ENCODE results near the gene ST7L. TPM values are rescaled to one million over a fixed set of nuclear protein-coding genes. Genes with fewer than 3 reads are reported as not detected.

ST7L gene
- total and polyA plus RNA-seq, 8 donors = 9.0 to 16.9 (median 11.2) TPM

DNA sequence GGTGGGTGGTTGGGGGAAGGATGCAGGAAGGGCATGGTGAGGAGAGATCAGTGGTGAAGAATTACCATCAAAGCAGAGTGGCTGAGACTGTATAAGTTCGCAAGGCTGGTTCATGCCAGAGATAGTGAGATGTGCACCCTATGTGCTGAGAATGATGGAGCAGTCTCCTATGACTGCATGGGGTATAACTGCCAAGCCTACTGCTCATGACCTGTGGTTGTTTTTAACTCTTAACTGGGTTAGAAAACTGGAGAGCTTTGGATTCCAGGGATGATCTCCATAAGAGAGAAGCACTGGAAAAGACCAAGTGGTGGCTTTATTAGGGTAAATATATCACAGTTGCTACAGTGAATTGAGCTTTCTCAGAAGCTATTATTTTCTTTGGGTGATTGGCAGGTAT is 94.0 kb downstream of the ST7L start:
- peaks cover 0 to 6% (median 0%) of the 10 kb centered on the region in 3 donors for H3K36me3 ChIP-seq
- H3K27me3 ChIP-seq = no peaks in the 10 kb centered on the region
- WGBS, 2 donors = 94 to 95% methylated on average over 1 of the region's 1 CpG
- FAIRE-seq = no peak
- ATAC-seq = no peak
- no peak for DNase-seq
- TF ChIP-seq, protein P1, sequence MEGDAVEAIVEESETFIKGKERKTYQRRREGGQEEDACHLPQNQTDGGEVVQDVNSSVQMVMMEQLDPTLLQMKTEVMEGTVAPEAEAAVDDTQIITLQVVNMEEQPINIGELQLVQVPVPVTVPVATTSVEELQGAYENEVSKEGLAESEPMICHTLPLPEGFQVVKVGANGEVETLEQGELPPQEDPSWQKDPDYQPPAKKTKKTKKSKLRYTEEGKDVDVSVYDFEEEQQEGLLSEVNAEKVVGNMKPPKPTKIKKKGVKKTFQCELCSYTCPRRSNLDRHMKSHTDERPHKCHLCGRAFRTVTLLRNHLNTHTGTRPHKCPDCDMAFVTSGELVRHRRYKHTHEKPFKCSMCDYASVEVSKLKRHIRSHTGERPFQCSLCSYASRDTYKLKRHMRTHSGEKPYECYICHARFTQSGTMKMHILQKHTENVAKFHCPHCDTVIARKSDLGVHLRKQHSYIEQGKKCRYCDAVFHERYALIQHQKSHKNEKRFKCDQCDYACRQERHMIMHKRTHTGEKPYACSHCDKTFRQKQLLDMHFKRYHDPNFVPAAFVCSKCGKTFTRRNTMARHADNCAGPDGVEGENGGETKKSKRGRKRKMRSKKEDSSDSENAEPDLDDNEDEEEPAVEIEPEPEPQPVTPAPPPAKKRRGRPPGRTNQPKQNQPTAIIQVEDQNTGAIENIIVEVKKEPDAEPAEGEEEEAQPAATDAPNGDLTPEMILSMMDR (IDR thresholded peaks at IDR 0.05) = no peak
- H3K4me1 ChIP-seq = no peaks in the 10 kb centered on the region
- intact Hi-C loops (cut with DNase I) = no loop called here
- H3K9me3 ChIP-seq = no peaks in the 10 kb centered on the region
- no peak overlapping the region for H3K27ac ChIP-seq
- no peak overlapping the region for H3K4me3 ChIP-seq

DNA sequence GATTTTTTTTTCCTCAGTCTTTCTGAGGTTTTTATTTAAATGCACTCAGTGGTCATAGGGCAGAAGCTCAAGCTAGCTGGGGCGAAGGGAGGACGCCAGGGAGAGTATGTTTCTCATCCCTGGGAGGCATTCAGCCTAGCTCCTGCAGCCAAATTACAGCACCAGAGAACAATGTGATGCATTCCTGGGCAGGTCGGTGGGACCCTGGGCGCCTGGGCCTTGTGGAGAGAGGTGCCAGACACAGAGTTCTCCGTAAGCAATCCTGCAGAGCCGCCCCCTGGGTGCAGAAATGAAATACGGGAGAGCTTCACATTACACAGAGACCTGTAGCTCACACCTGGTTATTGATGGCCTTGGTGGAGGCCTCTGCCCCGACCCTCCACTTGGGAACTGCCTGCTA is 94.7 kb downstream of the ST7L start:
- TF ChIP-seq, protein P1 (IDR thresholded peaks at IDR 0.05) = no peak
- Histone ChIP-seq H3K4me1 (no peaks in the 10 kb centered on the region), H3K27me3 (no peaks in the 10 kb centered on the region), H3K4me3 (no peak overlapping the region), H3K9me3 (no peaks in the 10 kb centered on the region), H3K27ac (no peak overlapping the region), H3K36me3 (peaks cover 0 to 6% (median 0%) of the 10 kb centered on the region in 3 donors)
- FAIRE-seq (no peak), DNase-seq (peak in 1 of 6 donors; percentile 36), ATAC-seq (peak in 2 of 4 donors; percentile 40 to 66)
- intact Hi-C loops (cut with DNase I) = no loop called here
- 65 to 69% methylated on average over 8 of the region's 8 CpGs for WGBS, 2 donors

DNA sequence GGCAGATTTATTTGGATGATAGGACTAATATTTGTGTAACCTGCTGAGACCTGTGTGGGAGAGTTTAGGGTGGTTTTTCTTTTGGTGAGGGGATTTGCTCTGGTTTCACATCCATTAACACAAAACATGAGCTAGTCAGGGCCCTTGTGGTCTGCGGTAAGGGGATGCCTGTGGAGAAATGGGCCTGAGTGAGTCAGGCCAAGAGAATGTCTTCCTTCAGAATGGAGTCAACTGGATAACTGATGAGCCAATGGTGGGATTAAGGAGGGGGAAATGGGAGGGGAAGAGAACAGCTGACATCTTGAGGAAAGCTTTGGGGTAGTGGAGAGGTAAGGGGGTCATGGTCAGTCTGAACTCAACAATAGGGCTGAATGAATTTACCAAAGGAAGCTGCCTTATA is 96.3 kb downstream of the ST7L start:
- intact Hi-C loops (cut with DNase I) = no loop called here
- Histone ChIP-seq H3K27me3 (no peaks in the 10 kb centered on the region), H3K9me3 (no peaks in the 10 kb centered on the region), H3K4me1 (no peaks in the 10 kb centered on the region), H3K27ac (no peak overlapping the region), H3K36me3 (peaks cover 0 to 6% (median 0%) of the 10 kb centered on the region in 3 donors), H3K4me3 (no peak overlapping the region)
- FAIRE-seq (no peak), DNase-seq (no peak), ATAC-seq (no peak)
- 92 to 100% methylated on average over 1 of the region's 1 CpG for WGBS, 2 donors
- TF ChIP-seq, protein P1 (IDR thresholded peaks at IDR 0.05) = no peak

DNA sequence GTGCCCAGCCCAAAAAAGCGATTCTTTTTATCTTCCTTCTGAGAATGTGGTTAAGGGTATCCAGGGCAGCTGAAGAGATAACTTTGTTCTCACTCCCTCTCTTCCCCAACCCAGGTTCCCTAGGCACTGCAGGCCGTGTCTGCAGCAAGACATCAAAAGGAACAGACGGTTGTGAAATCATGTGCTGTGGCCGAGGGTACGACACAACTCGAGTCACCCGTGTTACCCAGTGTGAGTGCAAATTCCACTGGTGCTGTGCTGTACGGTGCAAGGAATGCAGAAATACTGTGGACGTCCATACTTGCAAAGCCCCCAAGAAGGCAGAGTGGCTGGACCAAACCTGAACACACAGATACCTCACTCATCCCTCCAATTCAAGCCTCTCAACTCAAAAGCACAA is 98.8 kb downstream of the ST7L start:
- FAIRE-seq = no peak
- no peak overlapping the region for H3K4me3 ChIP-seq
- TF ChIP-seq, protein P1 (IDR thresholded peaks at IDR 0.05) = no peak
- no peak for ATAC-seq
- no peaks in the 10 kb centered on the region for H3K27me3 ChIP-seq
- WGBS, 2 donors = 85 to 91% methylated on average over 9 of the region's 9 CpGs
- no peak for DNase-seq
- peaks cover 0 to 5% (median 0%) of the 10 kb centered on the region in 3 donors for H3K36me3 ChIP-seq
- H3K27ac ChIP-seq = no peak overlapping the region
- H3K4me1 ChIP-seq = no peaks in the 10 kb centered on the region
- intact Hi-C loops (cut with DNase I) = no loop called here
- no peaks in the 10 kb centered on the region for H3K9me3 ChIP-seq

DNA sequence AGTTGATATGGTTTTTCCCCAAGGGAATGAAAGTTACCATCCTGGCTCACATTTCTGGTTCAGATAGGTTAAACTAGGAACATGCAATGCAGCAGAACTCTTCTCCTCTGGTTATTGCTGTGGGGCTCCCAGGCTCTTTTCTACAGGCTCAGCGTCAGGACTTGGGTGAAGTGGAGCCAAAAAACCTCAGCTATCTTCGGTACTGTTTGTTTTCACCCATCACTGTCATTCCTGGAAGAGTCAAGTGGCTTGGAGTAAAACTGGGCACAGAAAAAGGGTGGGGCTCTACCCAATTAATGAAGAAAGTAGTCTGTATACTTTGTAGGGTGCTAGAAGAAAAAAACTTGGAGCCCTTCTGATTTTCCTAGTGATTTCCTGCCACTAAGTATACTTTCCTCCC is 100.8 kb downstream of the ST7L start:
- H3K4me3 ChIP-seq = no peak overlapping the region
- intact Hi-C loops (cut with DNase I) = no loop called here
- no peaks in the 10 kb centered on the region for H3K9me3 ChIP-seq
- DNase-seq = no peak
- no peak for ATAC-seq
- WGBS, 2 donors = 30 to 43% methylated on average over 2 of the region's 2 CpGs
- TF ChIP-seq, protein P1 (IDR thresholded peaks at IDR 0.05) = no peak
- no peaks in the 10 kb centered on the region for H3K27me3 ChIP-seq
- no peak overlapping the region for H3K27ac ChIP-seq
- no peaks in the 10 kb centered on the region for H3K4me1 ChIP-seq
- no peak for FAIRE-seq
- no peaks in the 10 kb centered on the region for H3K36me3 ChIP-seq

Measured in pancreas (tissue), 10 donors.